Large intestine (tissue), 3 donors: ENCODE measurements around the gene ZMYND10. TPM values are rescaled to one million over a fixed set of nuclear protein-coding genes. Genes with fewer than 3 reads are reported as not detected.
A peak's percentile ranks its signal among the peaks of the same experiment; 100 is the strongest.
"Not testable (repeated sequence)": the region's sequence is repeated elsewhere in the genome, so short reads cannot be mapped to it uniquely, and the experiment has no call there.

Experiments
- DNase-seq, 2 donors: peaks; one replicate each; pipeline versions ENCODE4 v3.0.0 to v3.0.0-alpha.2; 2013
- H3K27ac ChIP-seq: one replicate; pipeline ENCODE4 v1.5.1; 2013; ENCODE audit warnings: low read length
- H3K27me3 ChIP-seq: 2 replicates; pipeline ENCODE4 v1.6.1; 2013; ENCODE audit warnings: low read length; ENCODE audit not compliant: control insufficient read depth, insufficient read depth
- H3K36me3 ChIP-seq: 2 replicates; pipeline ENCODE4 v1.6.1; 2013; ENCODE audit warnings: low read length; ENCODE audit not compliant: control insufficient read depth, insufficient read depth
- H3K4me1 ChIP-seq: one replicate; pipeline ENCODE4 v1.6.1; 2013; ENCODE audit warnings: low read length; ENCODE audit not compliant: control insufficient read depth, insufficient read depth
- H3K4me3 ChIP-seq: one replicate; pipeline ENCODE4 v1.5.1; 2013; ENCODE audit warnings: low read length
- H3K9me3 ChIP-seq: one replicate; pipeline ENCODE4 v1.6.1; 2013; ENCODE audit warnings: mild to moderate bottlenecking, low read depth, low read length, moderate library complexity; ENCODE audit not compliant: control insufficient read depth
- WGBS: methylation state at CpG from one replicate; pipeline ENCODE4 v1.1.5; 2013; ENCODE audit warnings: low lambda C conversion rate; ENCODE audit not compliant: insufficient coverage; 5-methylcytosine and 5-hydroxymethylcytosine counted together
- polyA plus RNA-seq: library from polyadenylated mRNA; unstranded; fragments of 120-200 nt; gene quantifications from one replicate; pipeline ENCODE4 v1.2.1, GENCODE V29; 2013

ZMYND10 gene
- polyA plus RNA-seq, 1 donor, result 0.99 TPM

- peak overlapping the region; percentile 71 for H3K4me3 ChIP-seq
- peaks cover 42% of the 10 kb centered on the region for H3K36me3 ChIP-seq
- H3K27ac ChIP-seq, result peak overlapping the region; percentile 94
- no peaks in the 10 kb centered on the region for H3K27me3 ChIP-seq
- H3K4me1 ChIP-seq, result peaks cover 75% of the 10 kb centered on the region
- H3K9me3 ChIP-seq, result no peaks in the 10 kb centered on the region
- WGBS, result no CpG with 5 or more reads among the region's 29 CpGs
- no peak for DNase-seq
Observed at GRCh38 chr3:50319894-50320625, 25.5 kb downstream of the ZMYND10 start.

GRCh38 chr3:50319181-50319893, 26.2 kb downstream of the ZMYND10 start:
- no peak for DNase-seq
- Histone ChIP-seq H3K27ac (no peak overlapping the region), H3K4me1 (peaks cover 68% of the 10 kb centered on the region), H3K9me3 (no peaks in the 10 kb centered on the region), H3K27me3 (no peaks in the 10 kb centered on the region), H3K36me3 (peaks cover 48% of the 10 kb centered on the region), H3K4me3 (no peak overlapping the region)
- no CpG with 5 or more reads among the region's 16 CpGs for WGBS

- Histone ChIP-seq H3K36me3 (peaks cover 47% of the 10 kb centered on the region), H3K4me1 (peaks cover 60% of the 10 kb centered on the region), H3K4me3 (no peak overlapping the region), H3K9me3 (no peaks in the 10 kb centered on the region), H3K27me3 (no peaks in the 10 kb centered on the region), H3K27ac (no peak overlapping the region)
- WGBS, result no CpG with 5 or more reads among the region's 10 CpGs
- no peak for DNase-seq
Observed at GRCh38 chr3:50318615-50319014, 26.9 kb downstream of the ZMYND10 start.

- H3K27ac ChIP-seq, result no peak overlapping the region
- no peaks in the 10 kb centered on the region for H3K27me3 ChIP-seq
- H3K4me1 ChIP-seq, result peaks cover 57% of the 10 kb centered on the region
- H3K36me3 ChIP-seq, result peaks cover 47% of the 10 kb centered on the region
- no peaks in the 10 kb centered on the region for H3K9me3 ChIP-seq
- H3K4me3 ChIP-seq, result no peak overlapping the region
- no CpG with 5 or more reads among the region's 11 CpGs for WGBS
- DNase-seq, result no peak
Observed at GRCh38 chr3:50318163-50318562, 27.4 kb downstream of the ZMYND10 start.

- DNase-seq, result no peak
- Histone ChIP-seq H3K9me3 (no peaks in the 10 kb centered on the region), H3K27ac (peak overlapping the region; percentile 80), H3K27me3 (no peaks in the 10 kb centered on the region), H3K4me3 (no peak overlapping the region), H3K4me1 (peaks cover 49% of the 10 kb centered on the region), H3K36me3 (peaks cover 47% of the 10 kb centered on the region)
- no CpG with 5 or more reads among the region's 6 CpGs for WGBS
Observed at GRCh38 chr3:50317300-50317699, 28.2 kb downstream of the ZMYND10 start.

- peak; percentile 80 to 88 for DNase-seq
- no CpG with 5 or more reads among the region's 9 CpGs for WGBS
- Histone ChIP-seq H3K4me3 (no peak overlapping the region), H3K36me3 (peaks cover 47% of the 10 kb centered on the region), H3K4me1 (peaks cover 44% of the 10 kb centered on the region), H3K27ac (peak overlapping the region; percentile 80), H3K9me3 (no peaks in the 10 kb centered on the region), H3K27me3 (no peaks in the 10 kb centered on the region)
Observed at GRCh38 chr3:50316657-50317242, 28.8 kb downstream of the ZMYND10 start.

- Histone ChIP-seq H3K4me1 (peaks cover 37% of the 10 kb centered on the region), H3K4me3 (no peak overlapping the region), H3K36me3 (peaks cover 45% of the 10 kb centered on the region), H3K27ac (no peak overlapping the region), H3K27me3 (no peaks in the 10 kb centered on the region), H3K9me3 (no peaks in the 10 kb centered on the region)
- WGBS, result 100% methylated on average over 1 of the region's 4 CpGs
- no peak for DNase-seq
Observed at GRCh38 chr3:50314816-50315215, 30.7 kb downstream of the ZMYND10 start.

- peaks cover 41% of the 10 kb centered on the region for H3K36me3 ChIP-seq
- peaks cover under 1% of the 10 kb centered on the region for H3K9me3 ChIP-seq
- H3K27me3 ChIP-seq, result no peaks in the 10 kb centered on the region
- no CpG with 5 or more reads among the region's 3 CpGs for WGBS
- peaks cover 33% of the 10 kb centered on the region for H3K4me1 ChIP-seq
- no peak for DNase-seq
- H3K4me3 ChIP-seq, result no peak overlapping the region
- H3K27ac ChIP-seq, result no peak overlapping the region
Observed at GRCh38 chr3:50314342-50314741, 31.2 kb downstream of the ZMYND10 start.

GRCh38 chr3:50312041-50312440, 33.5 kb downstream of the ZMYND10 start:
- peaks cover 18% of the 10 kb centered on the region for H3K36me3 ChIP-seq
- H3K4me3 ChIP-seq, H3K27ac ChIP-seq, H3K4me1 ChIP-seq, DNase-seq, H3K27me3 ChIP-seq: not testable (repeated sequence)
- no CpG with 5 or more reads among the region's 32 CpGs for WGBS
- H3K9me3 ChIP-seq, result peaks cover 22% of the 10 kb centered on the region

- Histone ChIP-seq H3K27ac (no peak overlapping the region), H3K4me1 (peaks cover 29% of the 10 kb centered on the region), H3K9me3 (peaks cover 22% of the 10 kb centered on the region), H3K27me3 (no peaks in the 10 kb centered on the region), H3K36me3 (no peaks in the 10 kb centered on the region), H3K4me3 (no peak overlapping the region)
- no peak for DNase-seq
Observed at GRCh38 chr3:50304601-50305000, 40.9 kb downstream of the ZMYND10 start.
